ENCODE measurements around the gene KIAA0753. TPM values are rescaled to one million over a fixed set of nuclear protein-coding genes. Genes with fewer than 3 reads are reported as not detected.

The KIAA0753 gene
- total and polyA plus RNA-seq, 2 of the 13 experiments (the other 11 are each of a cell fraction or from before 2014, with no cell fraction given): 5.2 to 9.1 TPM

DNA sequence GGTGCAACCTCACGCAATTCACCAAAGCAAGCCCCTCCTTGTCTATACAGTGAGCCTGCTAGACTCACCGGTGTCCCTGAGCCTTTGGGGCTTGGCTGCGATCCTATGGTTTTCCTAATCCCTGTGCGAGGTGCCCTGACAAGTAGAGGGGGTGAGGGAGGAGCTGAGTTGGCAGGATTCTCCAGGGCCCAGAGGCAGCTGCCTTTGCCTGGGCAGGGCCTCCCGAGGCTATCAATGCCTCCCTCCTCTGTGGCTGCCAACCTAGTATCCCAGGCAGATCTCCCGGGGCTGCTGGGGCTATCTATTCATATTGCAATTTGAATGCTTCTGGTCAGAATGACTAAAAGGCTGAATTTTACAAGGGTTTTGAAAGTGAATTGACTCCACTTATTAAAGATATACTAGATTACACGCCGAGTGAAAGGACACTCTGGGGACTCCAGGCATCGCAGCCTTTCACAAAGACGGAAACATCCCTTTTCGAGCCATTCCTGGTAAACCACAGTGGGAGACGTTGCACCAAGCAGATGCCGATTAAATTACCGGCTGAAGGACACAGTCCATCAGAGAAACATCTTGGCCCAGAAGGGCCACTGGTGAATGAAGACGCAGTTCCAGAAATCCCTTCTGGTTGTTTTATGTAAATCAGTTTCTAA is 72.9 kb downstream of the KIAA0753 start:
- H3K27ac ChIP-seq (ENCODE audit: extremely low read length, insufficient read depth, low read length): no peak overlapping the region
- POLR2A ChIA-PET: no interaction called here

DNA sequence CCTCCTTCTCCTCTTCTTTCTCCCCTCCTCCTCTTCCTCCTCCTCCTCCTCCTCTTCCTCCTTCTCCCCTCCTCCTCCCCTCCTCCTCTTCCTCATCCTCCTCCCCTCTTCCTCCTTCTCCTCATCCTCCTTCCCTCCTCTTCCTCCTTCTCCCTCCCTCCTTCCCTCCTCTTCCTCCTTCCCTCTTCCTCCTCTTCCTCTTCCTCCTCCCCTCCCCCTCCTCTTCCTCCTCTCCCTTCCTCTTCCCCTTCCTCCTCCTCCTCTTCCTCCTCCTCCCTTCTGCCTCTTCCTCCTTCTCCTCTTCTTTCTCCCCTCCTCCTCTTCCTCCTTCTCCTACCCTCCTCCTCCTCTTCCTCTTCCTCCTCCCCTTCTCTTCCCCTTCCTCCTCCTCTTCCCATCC is 79.1 kb downstream of the KIAA0753 start:
- no peaks in the 10 kb centered on the region for H3K79me2 ChIP-seq (ENCODE audit: insufficient read depth, low read length)
- ATAC-seq: no peak
- no peaks in the 10 kb centered on the region for H4K20me1 ChIP-seq (ENCODE audit: insufficient read depth, low read length)
- no peaks in the 10 kb centered on the region for H3K9me3 ChIP-seq (ENCODE audit: low read length)
- no TSS peak for BruUV-seq (replicated peaks)
- H3K4me1 ChIP-seq (ENCODE audit: insufficient read depth, low read length): peaks cover 16% of the 10 kb centered on the region; the same call in 1 of the 2 replicates
- H3K27me3 ChIP-seq (ENCODE audit: control insufficient read depth in 1 of 2, insufficient read depth in 2 of 2, low read length in 2 of 2): peaks cover 2 to 14% of the 10 kb centered on the region in 2 experiments
- H3K27ac ChIP-seq (ENCODE audit: extremely low read length, insufficient read depth, low read length): no peak overlapping the region
- no peak overlapping the region for H3K4me3 ChIP-seq (replicated peaks in 1 of 3; ENCODE audit: insufficient read depth in 1 of 3, low read depth in 2 of 3, low read length in 3 of 3)
- in situ Hi-C loops (cut with HindIII; ENCODE audit: extremely low pct_ligation_motif_present, low pct_unique_long_range_greater_than_20kb) (no loop called here), intact Hi-C loops (cut with micrococcal nuclease; ENCODE audit: unreplicated experiment) (no loop called here)
- CTCF ChIA-PET (ENCODE audit: low intra/inter-chr PET ratio, low total read pairs): no interaction called here
- POLR2A ChIA-PET: no interaction called here
- no peak for FAIRE-seq
- DNase-seq (ENCODE audit: low spot score): no peak
- no peak overlapping the region for H3K4me2 ChIP-seq (ENCODE audit: low read depth, low read length)
- no peak overlapping the region for H3K9ac ChIP-seq (ENCODE audit: insufficient read depth, low read depth, low read length)
- no peaks in the 10 kb centered on the region for H3K36me3 ChIP-seq (replicated peaks in 1 of 2; ENCODE audit: control insufficient read depth in 1 of 2, insufficient read depth in 2 of 2, low read length in 2 of 2)
- no peak overlapping the region for H2AFZ ChIP-seq (ENCODE audit: low read length)
- TF ChIP-seq ZNF367 (CRISPR knock-in tag; IDR thresholded peaks at IDR 0.05; ENCODE audit: borderline replicate concordance) (no peak), PCBP2 (optimal IDR thresholded peaks at IDR 0.05; ENCODE audit: low read depth, low read length, poor library complexity, severe bottlenecking) (peak; percentile 74)

More for the DNA sequence above, 72.9 kb downstream of the KIAA0753 start:
- in situ Hi-C loops (cut with HindIII; ENCODE audit: extremely low pct_ligation_motif_present, low pct_unique_long_range_greater_than_20kb): no loop called here
- Histone ChIP-seq H3K79me2 (ENCODE audit: insufficient read depth, low read length) (no peaks in the 10 kb centered on the region), H3K27me3 (ENCODE audit: control insufficient read depth in 1 of 2, insufficient read depth in 2 of 2, low read length in 2 of 2) (no peaks in the 10 kb centered on the region; a peak in 1 of 5 replicates), H3K4me3 (replicated peaks in 1 of 3; ENCODE audit: insufficient read depth in 1 of 3, low read depth in 2 of 3, low read length in 3 of 3) (no peak overlapping the region), H3K9me3 (ENCODE audit: low read length) (no peaks in the 10 kb centered on the region), H3K9ac (ENCODE audit: insufficient read depth, low read depth, low read length) (no peak overlapping the region), H2AFZ (ENCODE audit: low read length) (no peak overlapping the region), H4K20me1 (ENCODE audit: insufficient read depth, low read length) (no peaks in the 10 kb centered on the region), H3K36me3 (replicated peaks in 1 of 2; ENCODE audit: control insufficient read depth in 1 of 2, insufficient read depth in 2 of 2, low read length in 2 of 2) (0 out of 5 replicates have a peak, but pooled peaks cover 0 to 1% of the 10 kb centered on the region in 2 experiments), H3K4me1 (ENCODE audit: insufficient read depth, low read length) (no peaks in the 10 kb centered on the region), H3K4me2 (ENCODE audit: low read depth, low read length) (no peak overlapping the region)
- no TSS peak for BruUV-seq (replicated peaks)
- CTCF ChIA-PET (ENCODE audit: low intra/inter-chr PET ratio, low total read pairs): no interaction called here
- FAIRE-seq: no peak
- WGBS (ENCODE audit: low lambda C conversion rate): 91% methylated on average over 13 of the region's 15 CpGs
- intact Hi-C loops (cut with micrococcal nuclease; ENCODE audit: unreplicated experiment): no loop called here
- DNase-seq (ENCODE audit: low spot score): no peak
- ATAC-seq: no peak
- no peak for TF ChIP-seq PHF5A (CRISPR knock-in tag; IDR thresholded peaks at IDR 0.05; ENCODE audit: low read depth, unreplicated experiment)
- TF ChIP-seq PITX1 (CRISPR knock-in tag; IDR thresholded peaks at IDR 0.05): no peak
- TF ChIP-seq MYC (CRISPR knock-in tag; IDR thresholded peaks at IDR 0.05; ENCODE audit: borderline replicate concordance): no peak
- no peak for TF ChIP-seq ZNF577 (CRISPR knock-in tag; IDR thresholded peaks at IDR 0.05; ENCODE audit: borderline replicate concordance, low read depth)
- TF ChIP-seq FOXM1 (CRISPR knock-in tag; IDR thresholded peaks at IDR 0.05): no peak
- no peak for TF ChIP-seq REPIN1 (CRISPR knock-in tag; IDR thresholded peaks at IDR 0.05; ENCODE audit: borderline replicate concordance, low read depth)
